K562 (cell line): ENCODE measurements around the gene CBX3. TPM values are rescaled to one million over a fixed set of nuclear protein-coding genes. Genes with fewer than 3 reads are reported as not detected.
A peak's percentile ranks its signal among the peaks of the same experiment; 100 is the strongest.

Experiments used
- FOXJ2 ChIP-seq: fragments of 200-800 bp; sonication (Bioruptor generic); IDR thresholded peaks from 2 replicates; pipeline ENCODE4 v1.6.1; 2016; ENCODE audit warnings: missing genetic modification characterization, missing compliant biosample characterization
- FUS ChIP-seq: fragments of 200-400 bp; formaldehyde crosslinking; optimal IDR thresholded peaks from 2 replicates; pipeline ENCODE3; 2017; ENCODE audit warnings: low read depth, low read length
- GABPB2 ChIP-seq: fragments of 250-450 bp; sonication (Bioruptor Pico); conservative IDR thresholded peaks from 2 replicates; pipeline ENCODE4 v1.5.1; 2021; ENCODE audit warnings: mild to moderate bottlenecking
- GATAD2A ChIP-seq: fragments of 450-650 bp; IDR thresholded peaks from 2 replicates; pipeline ENCODE4 v1.6.1; 2017
- MEF2A ChIP-seq: IDR thresholded peaks from 2 replicates; pipeline ENCODE4 v1.6.1; 2011; ENCODE audit warnings: low read depth, mild to moderate bottlenecking, low read length, moderate library complexity; ENCODE audit not compliant: control insufficient read depth
- MEF2D ChIP-seq: conservative IDR thresholded peaks from 2 replicates; pipeline ENCODE4 v1.6.1; 2016; ENCODE audit warnings: low read depth, missing genetic modification characterization, missing compliant biosample characterization
- MYBL2 ChIP-seq, 2 experiments: fragments of 450-650 bp in 1 of 2; sonication (generic) in 1 of 2; formaldehyde crosslinking in 1 of 2; IDR thresholded peaks; 2 replicates each; pipeline versions ENCODE4 v1.6.1 to v1.8.1; 2017 to 2022; ENCODE audit warnings: borderline replicate concordance in 1 of 2, inconsistent platforms in 1 of 2, low read depth in 1 of 2, mild to moderate bottlenecking in 1 of 2, missing genetic modification reagents in 1 of 2, moderate library complexity in 1 of 2
- PHB ChIP-seq: fragments of 250-450 bp; sonication (Bioruptor Pico); IDR thresholded peaks from 2 replicates; pipeline ENCODE4 v1.5.0; 2021
- PHF8 ChIP-seq: fragments of 200-600 bp; sonication (generic); IDR thresholded peaks from 2 replicates; pipeline ENCODE4 v1.6.1; 2012; ENCODE audit warnings: mixed run types, mild to moderate bottlenecking, inconsistent platforms, low read length, moderate library complexity, borderline replicate concordance
- POLR2G ChIP-seq: fragments of 200-400 bp; formaldehyde crosslinking; IDR thresholded peaks from 2 replicates; pipeline ENCODE4 v1.6.1; 2017; ENCODE audit warnings: low read depth, mild to moderate bottlenecking, antibody characterized with exemption, low read length, moderate library complexity
- RBM39 ChIP-seq: fragments of 200-400 bp; formaldehyde crosslinking; optimal IDR thresholded peaks from 2 replicates; pipeline ENCODE3; 2018; ENCODE audit warnings: low read depth, low read length
- RFX1 ChIP-seq: fragments of 450-650 bp; IDR thresholded peaks from 2 replicates; pipeline ENCODE4 v1.6.1; 2016; ENCODE audit warnings: mild to moderate bottlenecking, moderate library complexity
- SIN3B ChIP-seq: fragments of 450-650 bp; IDR thresholded peaks from 2 replicates; pipeline ENCODE4 v1.6.1; 2017; ENCODE audit warnings: low read depth, mild to moderate bottlenecking, moderate library complexity
- TAF9B ChIP-seq: fragments of 450-650 bp; IDR thresholded peaks from 2 replicates; pipeline ENCODE4 v1.6.1; 2018; ENCODE audit warnings: mild to moderate bottlenecking; ENCODE audit not compliant: partially characterized antibody
- TCF7L2 ChIP-seq: fragments of 150-350 bp; IDR thresholded peaks from 2 replicates; pipeline ENCODE4 v1.6.1; 2016; ENCODE audit warnings: low read depth, mild to moderate bottlenecking, low read length, moderate library complexity
- YY1 ChIP-seq, 3 experiments: IDR thresholded peaks; 2 replicates each; pipeline ENCODE4 v1.6.1; 2011; ENCODE audit warnings: low read length in 2 of 3, mild to moderate bottlenecking in 2 of 3, moderate library complexity in 2 of 3, borderline replicate concordance in 1 of 3, control low read depth in 1 of 3, low read depth in 1 of 3; ENCODE audit not compliant: insufficient read depth in 3 of 3, insufficient replicate concordance in 2 of 3, control insufficient read depth in 1 of 3, insufficient read length in 1 of 3; ENCODE audit errors: extremely low read depth in 1 of 3
- ZKSCAN1 ChIP-seq: fragments of 150-350 bp; IDR thresholded peaks from 2 replicates; pipeline ENCODE4 v1.6.1; 2016; ENCODE audit warnings: low read depth, low read length
- ZKSCAN8 ChIP-seq: fragments of 200-800 bp; sonication (Bioruptor generic); IDR thresholded peaks from 2 replicates; pipeline ENCODE4 v1.6.1; 2016; ENCODE audit warnings: missing genetic modification characterization, missing compliant biosample characterization
- ZNF583 ChIP-seq: fragments of 250-450 bp; sonication (Bioruptor Pico); IDR thresholded peaks from 2 replicates; pipeline ENCODE4 v1.4.0; 2020
- ZSCAN29 ChIP-seq: fragments of 450-650 bp; IDR thresholded peaks from 2 replicates; pipeline ENCODE4 v1.6.1; 2017
- polyA plus RNA-seq, 8 experiments: library from polyadenylated mRNA; depleted of rRNA in 4 of 8; stranded (reverse) in 5 of 8; unstranded in 3 of 8; fragments of >200 nt; fragmentation: Nextera tagmentation in 2 of 8; fragmentation: Illumina TruSeq in 1 of 8; extraction: Ambion mirVana in 2 of 8; extraction: Trizol in 1 of 8; gene quantifications; 2 replicates each; pipeline versions ENCODE4 v1.2.1 to v1.2.3, GENCODE V29; 2011 to 2014; ENCODE audit warnings: inconsistent platforms in 1 of 8, missing spikeins in 1 of 8
- total RNA-seq, 7 experiments: library from RNA; depleted of rRNA in 6 of 7; stranded (reverse); fragments of >200 nt in 6 of 7; fragmentation: Illumina TruSeq in 2 of 7; extraction: Trizol in 2 of 7; gene quantifications; 2 replicates each; pipeline versions ENCODE4 v1.2.1 to v1.2.3, GENCODE V29; 2011 to 2021; ENCODE audit warnings: low replicate concordance in 1 of 7
- TF ChIP-seq, protein P1 (sequence below): fragments of 250-450 bp; sonication (Bioruptor Pico); IDR thresholded peaks from 2 replicates; pipeline ENCODE4 v1.6.1; 2021; ENCODE audit warnings: mild to moderate bottlenecking
- TF ChIP-seq, protein P2 (sequence below): sonication (generic); formaldehyde crosslinking; IDR thresholded peaks from 2 replicates; pipeline ENCODE4 v1.8.0; 2022; ENCODE audit warnings: mild to moderate bottlenecking, low read depth, missing genetic modification reagents
- TF ChIP-seq, protein P3 (sequence below): sonication (generic); IDR thresholded peaks from 2 replicates; pipeline ENCODE4 v1.6.1; 2016
- TF ChIP-seq, protein P4 (sequence below), 3 experiments: IDR thresholded peaks in 2 of 3; conservative IDR thresholded peaks in 1 of 3; 2 replicates each; pipeline ENCODE4 v1.5.1; 2011 to 2012; ENCODE audit warnings: low read length in 3 of 3, mild to moderate bottlenecking in 3 of 3, control low read depth in 2 of 3, improper control_type of control experiment in 1 of 3, inconsistent platforms in 1 of 3, low read depth in 1 of 3, mixed read lengths in 1 of 3, moderate library complexity in 1 of 3; ENCODE audit not compliant: insufficient read depth in 2 of 3

Gene CBX3
- total and polyA plus RNA-seq, 9 of the 15 experiments (the other 6 are each of a cell fraction or from before 2014, with no cell fraction given), result 198 to 413 (median 328) TPM

DNA sequence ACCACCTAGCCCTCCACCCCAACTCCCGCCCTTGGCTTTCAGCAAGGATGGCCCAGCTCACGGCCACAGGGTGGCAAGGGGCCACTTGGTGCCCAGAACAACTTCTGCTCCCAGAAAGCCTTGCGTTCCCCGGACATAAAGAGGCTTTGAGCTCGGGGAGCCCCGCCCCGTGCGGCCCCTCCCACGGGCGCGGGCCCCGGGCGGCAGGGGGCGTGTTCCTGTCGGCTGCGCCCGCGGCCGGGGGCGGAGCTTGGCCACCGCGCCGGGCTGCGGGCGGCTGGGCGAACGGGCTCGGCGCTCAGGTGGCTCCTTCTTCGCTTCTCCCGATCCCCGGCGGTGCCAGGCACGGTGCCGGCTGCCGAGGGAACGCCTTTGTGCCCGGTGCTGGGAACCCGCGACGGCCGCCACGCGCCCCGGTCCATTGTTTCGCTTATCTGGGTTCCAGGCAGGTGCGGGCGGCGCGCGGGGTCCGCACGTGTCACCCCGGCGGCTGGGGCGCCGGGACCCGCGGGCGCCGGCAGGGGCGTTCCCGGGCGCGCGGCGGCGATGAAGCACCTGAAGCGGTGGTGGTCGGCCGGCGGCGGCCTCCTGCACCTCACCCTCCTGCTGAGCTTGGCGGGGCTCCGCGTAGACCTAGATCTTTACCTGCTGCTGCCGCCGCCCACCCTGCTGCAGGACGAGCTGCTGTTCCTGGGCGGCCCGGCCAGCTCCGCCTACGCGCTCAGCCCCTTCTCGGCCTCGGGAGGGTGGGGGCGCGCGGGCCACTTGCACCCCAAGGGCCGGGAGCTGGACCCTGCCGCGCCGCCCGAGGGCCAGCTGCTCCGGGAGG is 49.4 kb upstream of the CBX3 start, which contains the start of gene NFE2L3 (continued):
- no peak for TF ChIP-seq TCF7L2
- TF ChIP-seq ZNF583 (CRISPR knock-in tag), result 0 out of 2 replicates have a peak, but pooled peaks have one; percentile 43
- no peak for TF ChIP-seq FUS
- TF ChIP-seq, protein P1, sequence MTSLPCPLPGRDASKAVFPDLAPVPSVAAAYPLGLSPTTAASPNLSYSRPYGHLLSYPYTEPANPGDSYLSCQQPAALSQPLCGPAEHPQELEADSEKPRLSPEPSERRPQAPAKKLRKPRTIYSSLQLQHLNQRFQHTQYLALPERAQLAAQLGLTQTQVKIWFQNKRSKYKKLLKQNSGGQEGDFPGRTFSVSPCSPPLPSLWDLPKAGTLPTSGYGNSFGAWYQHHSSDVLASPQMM, result no peak
- TF ChIP-seq, protein P2, sequence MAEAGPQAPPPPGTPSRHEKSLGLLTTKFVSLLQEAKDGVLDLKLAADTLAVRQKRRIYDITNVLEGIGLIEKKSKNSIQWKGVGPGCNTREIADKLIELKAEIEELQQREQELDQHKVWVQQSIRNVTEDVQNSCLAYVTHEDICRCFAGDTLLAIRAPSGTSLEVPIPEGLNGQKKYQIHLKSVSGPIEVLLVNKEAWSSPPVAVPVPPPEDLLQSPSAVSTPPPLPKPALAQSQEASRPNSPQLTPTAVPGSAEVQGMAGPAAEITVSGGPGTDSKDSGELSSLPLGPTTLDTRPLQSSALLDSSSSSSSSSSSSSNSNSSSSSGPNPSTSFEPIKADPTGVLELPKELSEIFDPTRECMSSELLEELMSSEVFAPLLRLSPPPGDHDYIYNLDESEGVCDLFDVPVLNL, result no peak
- TF ChIP-seq GABPB2 (CRISPR knock-in tag), result no peak
- TF ChIP-seq, protein P3, sequence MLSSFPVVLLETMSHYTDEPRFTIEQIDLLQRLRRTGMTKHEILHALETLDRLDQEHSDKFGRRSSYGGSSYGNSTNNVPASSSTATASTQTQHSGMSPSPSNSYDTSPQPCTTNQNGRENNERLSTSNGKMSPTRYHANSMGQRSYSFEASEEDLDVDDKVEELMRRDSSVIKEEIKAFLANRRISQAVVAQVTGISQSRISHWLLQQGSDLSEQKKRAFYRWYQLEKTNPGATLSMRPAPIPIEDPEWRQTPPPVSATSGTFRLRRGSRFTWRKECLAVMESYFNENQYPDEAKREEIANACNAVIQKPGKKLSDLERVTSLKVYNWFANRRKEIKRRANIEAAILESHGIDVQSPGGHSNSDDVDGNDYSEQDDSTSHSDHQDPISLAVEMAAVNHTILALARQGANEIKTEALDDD, result no peak
- TF ChIP-seq ZKSCAN8, result no peak
- peak; percentile 30; the same call in 1 of the 2 replicates for TF ChIP-seq SIN3B
- no peak for TF ChIP-seq PHB (CRISPR knock-in tag)
- no peak for TF ChIP-seq ZSCAN29
- no peak for TF ChIP-seq ZKSCAN1
- TF ChIP-seq POLR2G, result peak; percentile 89
- TF ChIP-seq YY1 (IDR thresholded peaks at IDR 0.05; ENCODE audit: borderline replicate concordance in 1 of 3, control insufficient read depth in 1 of 3, extremely low read depth in 1 of 3, insufficient read depth in 3 of 3, insufficient read length in 1 of 3, insufficient replicate concordance in 2 of 3, low read depth in 1 of 3, low read length in 2 of 3), result no peak
- no peak for TF ChIP-seq GATAD2A
- TF ChIP-seq RBM39, result no peak
- TF ChIP-seq MEF2A, result no peak
- TF ChIP-seq, protein P4, sequence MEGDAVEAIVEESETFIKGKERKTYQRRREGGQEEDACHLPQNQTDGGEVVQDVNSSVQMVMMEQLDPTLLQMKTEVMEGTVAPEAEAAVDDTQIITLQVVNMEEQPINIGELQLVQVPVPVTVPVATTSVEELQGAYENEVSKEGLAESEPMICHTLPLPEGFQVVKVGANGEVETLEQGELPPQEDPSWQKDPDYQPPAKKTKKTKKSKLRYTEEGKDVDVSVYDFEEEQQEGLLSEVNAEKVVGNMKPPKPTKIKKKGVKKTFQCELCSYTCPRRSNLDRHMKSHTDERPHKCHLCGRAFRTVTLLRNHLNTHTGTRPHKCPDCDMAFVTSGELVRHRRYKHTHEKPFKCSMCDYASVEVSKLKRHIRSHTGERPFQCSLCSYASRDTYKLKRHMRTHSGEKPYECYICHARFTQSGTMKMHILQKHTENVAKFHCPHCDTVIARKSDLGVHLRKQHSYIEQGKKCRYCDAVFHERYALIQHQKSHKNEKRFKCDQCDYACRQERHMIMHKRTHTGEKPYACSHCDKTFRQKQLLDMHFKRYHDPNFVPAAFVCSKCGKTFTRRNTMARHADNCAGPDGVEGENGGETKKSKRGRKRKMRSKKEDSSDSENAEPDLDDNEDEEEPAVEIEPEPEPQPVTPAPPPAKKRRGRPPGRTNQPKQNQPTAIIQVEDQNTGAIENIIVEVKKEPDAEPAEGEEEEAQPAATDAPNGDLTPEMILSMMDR (IDR thresholded peaks at IDR 0.05 in 2 of 3, conservative IDR thresholded peaks at IDR 0.05 in 1 of 3; ENCODE audit: insufficient read depth in 2 of 3, low read depth in 1 of 3, low read length in 3 of 3), result peak in 2 of 3 experiments; percentile 13 to 17; a peak in 1 of 6 replicates
- peak; percentile 80; the same call in 1 of the 2 replicates for TF ChIP-seq PHF8
- no peak for TF ChIP-seq TAF9B
- TF ChIP-seq FOXJ2 (tag), result no peak
- TF ChIP-seq RFX1, result no peak
- TF ChIP-seq MYBL2 (IDR thresholded peaks at IDR 0.05; ENCODE audit: low read depth), result no peak
- TF ChIP-seq MYBL2 (CRISPR knock-in tag; IDR thresholded peaks at IDR 0.05; ENCODE audit: borderline replicate concordance), result no peak
- no peak for TF ChIP-seq MEF2D (tag)
